ENCODE results near the gene TSSK6. TPM values are rescaled to one million over a fixed set of nuclear protein-coding genes. Genes with fewer than 3 reads are reported as not detected.

The TSSK6 gene
- total RNA-seq, 1 experiment from 2014 or later: 5.0 TPM

GRCh38 chr19:19548915-19549759 is 33.8 kb upstream of the TSSK6 start:
- 0 out of 2 replicates have a peak, but pooled peaks cover 6% of the 10 kb centered on the region for H4K20me1 ChIP-seq (ENCODE audit: insufficient read depth, low read depth, low read length)
- H3K4me1 ChIP-seq (ENCODE audit: low read length): no peaks in the 10 kb centered on the region
- no peak overlapping the region for H3K4me3 ChIP-seq (ENCODE audit: low read length)
- no peak overlapping the region for H3K27ac ChIP-seq (ENCODE audit: low read length)
- no peak overlapping the region for H3K4me2 ChIP-seq (ENCODE audit: low read depth, low read length, poor library complexity, severe bottlenecking)
- no peaks in the 10 kb centered on the region for H3K27me3 ChIP-seq (ENCODE audit: low read length)
- no peak for DNase-seq
- H3K9ac ChIP-seq (ENCODE audit: low read length): no peak overlapping the region
- H3K9me3 ChIP-seq (ENCODE audit: low read length): no peaks in the 10 kb centered on the region
- no peaks in the 10 kb centered on the region for H3K79me2 ChIP-seq (ENCODE audit: low read length)
- H3K36me3 ChIP-seq (ENCODE audit: insufficient read depth, low read length): no peaks in the 10 kb centered on the region
- H2AFZ ChIP-seq (ENCODE audit: low read length): no peak overlapping the region
- H3K9me2 ChIP-seq (replicated peaks; ENCODE audit: insufficient read depth, low read length): no peaks in the 10 kb centered on the region

- no peak overlapping the region for H3K9ac ChIP-seq (ENCODE audit: low read length)
- H3K9me3 ChIP-seq (ENCODE audit: low read length): no peaks in the 10 kb centered on the region
- no peak overlapping the region for H3K27ac ChIP-seq (ENCODE audit: low read length)
- H2AFZ ChIP-seq (ENCODE audit: low read length): no peak overlapping the region
- H3K4me3 ChIP-seq (ENCODE audit: low read length): no peak overlapping the region
- no peak for DNase-seq
- no peaks in the 10 kb centered on the region for H3K36me3 ChIP-seq (ENCODE audit: insufficient read depth, low read length)
- H3K79me2 ChIP-seq (ENCODE audit: low read length): no peaks in the 10 kb centered on the region
- no peak overlapping the region for H3K4me2 ChIP-seq (ENCODE audit: low read depth, low read length, poor library complexity, severe bottlenecking)
- no peaks in the 10 kb centered on the region for H3K9me2 ChIP-seq (replicated peaks; ENCODE audit: insufficient read depth, low read length)
- 0 out of 2 replicates have a peak, but pooled peaks cover 6% of the 10 kb centered on the region for H4K20me1 ChIP-seq (ENCODE audit: insufficient read depth, low read depth, low read length)
- no peaks in the 10 kb centered on the region for H3K4me1 ChIP-seq (ENCODE audit: low read length)
- H3K27me3 ChIP-seq (ENCODE audit: low read length): no peaks in the 10 kb centered on the region
Measured at GRCh38 chr19:19547674-19548336, 32.5 kb upstream of the TSSK6 start.

- H2AFZ ChIP-seq (ENCODE audit: low read length): no peak overlapping the region
- H3K27me3 ChIP-seq (ENCODE audit: low read length): no peaks in the 10 kb centered on the region
- H3K9me2 ChIP-seq (replicated peaks; ENCODE audit: insufficient read depth, low read length): no peaks in the 10 kb centered on the region
- H3K9ac ChIP-seq (ENCODE audit: low read length): no peak overlapping the region
- DNase-seq: no peak
- H3K4me3 ChIP-seq (ENCODE audit: low read length): no peak overlapping the region
- H3K9me3 ChIP-seq (ENCODE audit: low read length): no peaks in the 10 kb centered on the region
- H3K79me2 ChIP-seq (ENCODE audit: low read length): no peaks in the 10 kb centered on the region
- H3K27ac ChIP-seq (ENCODE audit: low read length): no peak overlapping the region
- no peaks in the 10 kb centered on the region for H3K36me3 ChIP-seq (ENCODE audit: insufficient read depth, low read length)
- no peak overlapping the region for H3K4me2 ChIP-seq (ENCODE audit: low read depth, low read length, poor library complexity, severe bottlenecking)
- no peaks in the 10 kb centered on the region for H3K4me1 ChIP-seq (ENCODE audit: low read length)
- H4K20me1 ChIP-seq (ENCODE audit: insufficient read depth, low read depth, low read length): 0 out of 2 replicates have a peak, but pooled peaks cover 6% of the 10 kb centered on the region
Measured at GRCh38 chr19:19546751-19547162, 31.4 kb upstream of the TSSK6 start.

GRCh38 chr19:19545707-19546106 is 30.4 kb upstream of the TSSK6 start:
- Histone ChIP-seq H3K27me3 (ENCODE audit: low read length) (no peaks in the 10 kb centered on the region), H3K4me3 (ENCODE audit: low read length) (no peak overlapping the region), H3K36me3 (ENCODE audit: insufficient read depth, low read length) (no peaks in the 10 kb centered on the region), H3K79me2 (ENCODE audit: low read length) (no peaks in the 10 kb centered on the region), H4K20me1 (ENCODE audit: insufficient read depth, low read depth, low read length) (no peaks in the 10 kb centered on the region), H3K9ac (ENCODE audit: low read length) (no peak overlapping the region), H3K9me2 (replicated peaks; ENCODE audit: insufficient read depth, low read length) (no peaks in the 10 kb centered on the region), H3K4me1 (ENCODE audit: low read length) (no peaks in the 10 kb centered on the region), H2AFZ (ENCODE audit: low read length) (no peak overlapping the region), H3K4me2 (ENCODE audit: low read depth, low read length, poor library complexity, severe bottlenecking) (no peak overlapping the region), H3K9me3 (ENCODE audit: low read length) (no peaks in the 10 kb centered on the region), H3K27ac (ENCODE audit: low read length) (no peak overlapping the region)
- DNase-seq: no peak

- Histone ChIP-seq H2AFZ (ENCODE audit: low read length) (no peak overlapping the region), H3K27ac (ENCODE audit: low read length) (no peak overlapping the region), H3K4me2 (ENCODE audit: low read depth, low read length, poor library complexity, severe bottlenecking) (no peak overlapping the region), H3K27me3 (ENCODE audit: low read length) (no peaks in the 10 kb centered on the region), H4K20me1 (ENCODE audit: insufficient read depth, low read depth, low read length) (no peaks in the 10 kb centered on the region), H3K36me3 (ENCODE audit: insufficient read depth, low read length) (no peaks in the 10 kb centered on the region), H3K4me3 (ENCODE audit: low read length) (no peak overlapping the region), H3K9me3 (ENCODE audit: low read length) (no peaks in the 10 kb centered on the region), H3K9me2 (replicated peaks; ENCODE audit: insufficient read depth, low read length) (no peaks in the 10 kb centered on the region), H3K9ac (ENCODE audit: low read length) (no peak overlapping the region), H3K79me2 (ENCODE audit: low read length) (no peaks in the 10 kb centered on the region), H3K4me1 (ENCODE audit: low read length) (no peaks in the 10 kb centered on the region)
- DNase-seq: no peak
Measured at GRCh38 chr19:19544954-19545591, 29.7 kb upstream of the TSSK6 start.

GRCh38 chr19:19544257-19544953 is 29.1 kb upstream of the TSSK6 start:
- Histone ChIP-seq H3K4me2 (ENCODE audit: low read depth, low read length, poor library complexity, severe bottlenecking) (no peak overlapping the region), H3K36me3 (ENCODE audit: insufficient read depth, low read length) (no peaks in the 10 kb centered on the region), H2AFZ (ENCODE audit: low read length) (no peak overlapping the region), H4K20me1 (ENCODE audit: insufficient read depth, low read depth, low read length) (no peaks in the 10 kb centered on the region), H3K9me2 (replicated peaks; ENCODE audit: insufficient read depth, low read length) (no peaks in the 10 kb centered on the region), H3K9ac (ENCODE audit: low read length) (no peak overlapping the region), H3K4me1 (ENCODE audit: low read length) (no peaks in the 10 kb centered on the region), H3K27me3 (ENCODE audit: low read length) (no peaks in the 10 kb centered on the region), H3K27ac (ENCODE audit: low read length) (no peak overlapping the region), H3K79me2 (ENCODE audit: low read length) (no peaks in the 10 kb centered on the region), H3K9me3 (ENCODE audit: low read length) (no peaks in the 10 kb centered on the region), H3K4me3 (ENCODE audit: low read length) (no peak overlapping the region)
- DNase-seq: no peak

GRCh38 chr19:19543640-19544039 is 28.3 kb upstream of the TSSK6 start:
- Histone ChIP-seq H3K9me3 (ENCODE audit: low read length) (no peaks in the 10 kb centered on the region), H3K9ac (ENCODE audit: low read length) (no peak overlapping the region), H3K27me3 (ENCODE audit: low read length) (no peaks in the 10 kb centered on the region), H3K79me2 (ENCODE audit: low read length) (no peaks in the 10 kb centered on the region), H3K9me2 (replicated peaks; ENCODE audit: insufficient read depth, low read length) (no peaks in the 10 kb centered on the region), H3K4me3 (ENCODE audit: low read length) (no peak overlapping the region), H3K27ac (ENCODE audit: low read length) (no peak overlapping the region), H2AFZ (ENCODE audit: low read length) (no peak overlapping the region), H4K20me1 (ENCODE audit: insufficient read depth, low read depth, low read length) (no peaks in the 10 kb centered on the region), H3K4me2 (ENCODE audit: low read depth, low read length, poor library complexity, severe bottlenecking) (no peak overlapping the region), H3K36me3 (ENCODE audit: insufficient read depth, low read length) (no peaks in the 10 kb centered on the region), H3K4me1 (ENCODE audit: low read length) (no peaks in the 10 kb centered on the region)
- DNase-seq: no peak

- no peaks in the 10 kb centered on the region for H3K36me3 ChIP-seq (ENCODE audit: insufficient read depth, low read length)
- no peak for DNase-seq
- H3K79me2 ChIP-seq (ENCODE audit: low read length): no peaks in the 10 kb centered on the region
- no peak overlapping the region for H3K27ac ChIP-seq (ENCODE audit: low read length)
- H3K27me3 ChIP-seq (ENCODE audit: low read length): no peaks in the 10 kb centered on the region
- no peak overlapping the region for H3K4me2 ChIP-seq (ENCODE audit: low read depth, low read length, poor library complexity, severe bottlenecking)
- H3K9me3 ChIP-seq (ENCODE audit: low read length): no peaks in the 10 kb centered on the region
- H3K9ac ChIP-seq (ENCODE audit: low read length): no peak overlapping the region
- H4K20me1 ChIP-seq (ENCODE audit: insufficient read depth, low read depth, low read length): no peaks in the 10 kb centered on the region
- H3K9me2 ChIP-seq (replicated peaks; ENCODE audit: insufficient read depth, low read length): no peaks in the 10 kb centered on the region
- H2AFZ ChIP-seq (ENCODE audit: low read length): no peak overlapping the region
- H3K4me1 ChIP-seq (ENCODE audit: low read length): no peaks in the 10 kb centered on the region
- H3K4me3 ChIP-seq (ENCODE audit: low read length): no peak overlapping the region
Measured at GRCh38 chr19:19543101-19543500, 27.8 kb upstream of the TSSK6 start.

Data from Karpas-422 (cell line).